Activated naive CD4-positive, alpha-beta T cell treated with anti-CD3 and anti-CD28 coated beads, Interleukin-2, amount 50 U/mL, for 24 hours (primary cell): ENCODE data around the gene HS2ST1.
"Not testable (repeated sequence)": the region's sequence is repeated elsewhere in the genome, so short reads cannot be mapped to it uniquely, and the experiment has no call there.

Experiments
- H3K27ac Mint-ChIP-seq: one replicate; pipeline ENCODE4 v1.8.0; 2021; ENCODE audit warnings: mild to moderate bottlenecking, mixed read lengths
- H3K27me3 Mint-ChIP-seq: one replicate; pipeline ENCODE4 v1.8.0; 2021; ENCODE audit warnings: mixed read lengths
- H3K36me3 Mint-ChIP-seq: one replicate; pipeline ENCODE4 v1.8.0; 2021; ENCODE audit warnings: mixed read lengths
- H3K4me1 Mint-ChIP-seq: one replicate; pipeline ENCODE4 v1.8.0; 2021; ENCODE audit warnings: mixed read lengths
- H3K4me3 Mint-ChIP-seq: one replicate; pipeline ENCODE4 v1.8.0; 2021; ENCODE audit warnings: mild to moderate bottlenecking, mixed read lengths
- H3K9me3 Mint-ChIP-seq: one replicate; pipeline ENCODE4 v1.8.0; 2021; ENCODE audit warnings: mixed read lengths

Gene HS2ST1

GRCh38 chr1:86914601-86914997, at the start of gene HS2ST1:
Gene HS2ST1, plus strand, starts transcription at chr1:86914635.
- Mint-ChIP-seq H3K27ac (no peak within 1 kb of the TSS), H3K27me3 (no peaks in the 10 kb centered on the region), H3K9me3 (no peaks in the 10 kb centered on the region), H3K36me3 (peaks cover 17% of the 10 kb centered on the region), H3K4me3 (no peak within 1 kb of the TSS), H3K4me1 (peaks cover 41% of the 10 kb centered on the region)

GRCh38 chr1:86865973-86866637, 48.3 kb upstream of the HS2ST1 start:
- H3K4me3 Mint-ChIP-seq, result no peak overlapping the region
- H3K27me3 Mint-ChIP-seq, result no peaks in the 10 kb centered on the region

GRCh38 chr1:86866665-86867064, 47.8 kb upstream of the HS2ST1 start:
- Mint-ChIP-seq H3K27ac (no peak overlapping the region), H3K4me3 (no peak overlapping the region), H3K9me3 (no peaks in the 10 kb centered on the region), H3K36me3 (peaks cover 10% of the 10 kb centered on the region), H3K4me1 (peaks cover 27% of the 10 kb centered on the region), H3K27me3 (no peaks in the 10 kb centered on the region)

More at GRCh38 chr1:86865973-86866637, 48.3 kb upstream of the HS2ST1 start:
- H3K9me3 Mint-ChIP-seq, result no peaks in the 10 kb centered on the region
- H3K36me3 Mint-ChIP-seq, result peaks cover 9% of the 10 kb centered on the region
- H3K27ac Mint-ChIP-seq, result no peak overlapping the region
- H3K4me1 Mint-ChIP-seq, result peaks cover 27% of the 10 kb centered on the region

- not testable (repeated sequence) for H3K27ac Mint-ChIP-seq, H3K36me3 Mint-ChIP-seq, H3K4me3 Mint-ChIP-seq, H3K9me3 Mint-ChIP-seq, H3K27me3 Mint-ChIP-seq
- peaks cover 27% of the 10 kb centered on the region for H3K4me1 Mint-ChIP-seq
These were observed 47.2 kb upstream of the HS2ST1 start for GRCh38 chr1:86867278-86867677.

- Mint-ChIP-seq H3K4me3 (no peak overlapping the region), H3K9me3 (no peaks in the 10 kb centered on the region)
These were observed 46.0 kb upstream of the HS2ST1 start for GRCh38 chr1:86868477-86868876.

GRCh38 chr1:86871001-86871400, 43.4 kb upstream of the HS2ST1 start:
- Mint-ChIP-seq H3K27me3 (no peaks in the 10 kb centered on the region), H3K4me1 (peaks cover 23% of the 10 kb centered on the region), H3K27ac (no peak overlapping the region)

More at GRCh38 chr1:86868477-86868876, 46.0 kb upstream of the HS2ST1 start:
- peaks cover 11% of the 10 kb centered on the region for H3K36me3 Mint-ChIP-seq
- no peaks in the 10 kb centered on the region for H3K27me3 Mint-ChIP-seq
- H3K27ac Mint-ChIP-seq, result peak overlapping the region; percentile 69
- H3K4me1 Mint-ChIP-seq, result peaks cover 27% of the 10 kb centered on the region

GRCh38 chr1:86872086-86872485, 42.3 kb upstream of the HS2ST1 start:
- Mint-ChIP-seq H3K4me3 (no peak overlapping the region), H3K27me3 (no peaks in the 10 kb centered on the region), H3K27ac (no peak overlapping the region), H3K4me1 (peaks cover 24% of the 10 kb centered on the region), H3K36me3 (peaks cover 15% of the 10 kb centered on the region), H3K9me3 (no peaks in the 10 kb centered on the region)

More at GRCh38 chr1:86871001-86871400, 43.4 kb upstream of the HS2ST1 start:
- no peak overlapping the region for H3K4me3 Mint-ChIP-seq
- no peaks in the 10 kb centered on the region for H3K9me3 Mint-ChIP-seq
- peaks cover 13% of the 10 kb centered on the region for H3K36me3 Mint-ChIP-seq

- no peaks in the 10 kb centered on the region for H3K27me3 Mint-ChIP-seq
- H3K4me3 Mint-ChIP-seq, result no peak overlapping the region
- peaks cover 13% of the 10 kb centered on the region for H3K36me3 Mint-ChIP-seq
- H3K9me3 Mint-ChIP-seq, result no peaks in the 10 kb centered on the region
- peak overlapping the region; percentile 26 for H3K27ac Mint-ChIP-seq
- H3K4me1 Mint-ChIP-seq, result peaks cover 8% of the 10 kb centered on the region
These were observed 38.7 kb upstream of the HS2ST1 start for GRCh38 chr1:86875722-86876121.

GRCh38 chr1:86887479-86888162, 26.8 kb upstream of the HS2ST1 start:
- peaks cover 39% of the 10 kb centered on the region for H3K4me1 Mint-ChIP-seq
- no peaks in the 10 kb centered on the region for H3K9me3 Mint-ChIP-seq
- no peak overlapping the region for H3K4me3 Mint-ChIP-seq
- peaks cover 10% of the 10 kb centered on the region for H3K36me3 Mint-ChIP-seq
- H3K27ac Mint-ChIP-seq, result peak overlapping the region; percentile 55
- no peaks in the 10 kb centered on the region for H3K27me3 Mint-ChIP-seq

- peaks cover 35% of the 10 kb centered on the region for H3K4me1 Mint-ChIP-seq
- H3K9me3 Mint-ChIP-seq, result no peaks in the 10 kb centered on the region
- H3K36me3 Mint-ChIP-seq, result peaks cover 10% of the 10 kb centered on the region
- no peak overlapping the region for H3K27ac Mint-ChIP-seq
- H3K4me3 Mint-ChIP-seq, result no peak overlapping the region
- H3K27me3 Mint-ChIP-seq, result no peaks in the 10 kb centered on the region
These were observed 26.1 kb upstream of the HS2ST1 start for GRCh38 chr1:86888327-86888726.

- not testable (repeated sequence) for H3K9me3 Mint-ChIP-seq, H3K27ac Mint-ChIP-seq, H3K4me3 Mint-ChIP-seq, H3K36me3 Mint-ChIP-seq, H3K27me3 Mint-ChIP-seq
- peaks cover 38% of the 10 kb centered on the region for H3K4me1 Mint-ChIP-seq
These were observed 15.0 kb upstream of the HS2ST1 start for GRCh38 chr1:86899401-86899800.

- Mint-ChIP-seq H3K36me3 (peaks cover 12% of the 10 kb centered on the region), H3K9me3 (no peaks in the 10 kb centered on the region), H3K27me3 (no peaks in the 10 kb centered on the region), H3K4me1 (peaks cover 43% of the 10 kb centered on the region), H3K4me3 (no peak overlapping the region), H3K27ac (no peak overlapping the region)
These were observed 8.6 kb upstream of the HS2ST1 start for GRCh38 chr1:86905875-86906274.

GRCh38 chr1:86906419-86906818, 8.0 kb upstream of the HS2ST1 start:
- no peak overlapping the region for H3K4me3 Mint-ChIP-seq
- H3K27ac Mint-ChIP-seq, result no peak overlapping the region
- H3K36me3 Mint-ChIP-seq, result peaks cover 17% of the 10 kb centered on the region
- H3K9me3 Mint-ChIP-seq, result no peaks in the 10 kb centered on the region
- H3K27me3 Mint-ChIP-seq, result no peaks in the 10 kb centered on the region
- peaks cover 48% of the 10 kb centered on the region for H3K4me1 Mint-ChIP-seq

GRCh38 chr1:86912281-86912900, 2.0 kb upstream of the HS2ST1 start:
- H3K27ac Mint-ChIP-seq, result no peak overlapping the region
- peaks cover 51% of the 10 kb centered on the region for H3K4me1 Mint-ChIP-seq
- peaks cover 21% of the 10 kb centered on the region for H3K36me3 Mint-ChIP-seq
- H3K4me3 Mint-ChIP-seq, result no peak overlapping the region
- H3K9me3 Mint-ChIP-seq, result no peaks in the 10 kb centered on the region
- H3K27me3 Mint-ChIP-seq, result no peaks in the 10 kb centered on the region

GRCh38 chr1:86913399-86913895, 988 bp upstream of the HS2ST1 start:
- Mint-ChIP-seq H3K4me3 (no peak overlapping the region), H3K27me3 (no peaks in the 10 kb centered on the region), H3K4me1 (peaks cover 50% of the 10 kb centered on the region), H3K9me3 (no peaks in the 10 kb centered on the region), H3K36me3 (peaks cover 21% of the 10 kb centered on the region), H3K27ac (no peak overlapping the region)
